ENCODE results near the gene EFHD2. TPM values are rescaled to one million over a fixed set of nuclear protein-coding genes. Genes with fewer than 3 reads are reported as not detected.
"Not testable (repeated sequence)": the region's sequence is repeated elsewhere in the genome, so short reads cannot be mapped to it uniquely, and the experiment has no call there.

The EFHD2 gene
- total RNA-seq, 1 donor from 2014 or later, result 100 TPM

DNA sequence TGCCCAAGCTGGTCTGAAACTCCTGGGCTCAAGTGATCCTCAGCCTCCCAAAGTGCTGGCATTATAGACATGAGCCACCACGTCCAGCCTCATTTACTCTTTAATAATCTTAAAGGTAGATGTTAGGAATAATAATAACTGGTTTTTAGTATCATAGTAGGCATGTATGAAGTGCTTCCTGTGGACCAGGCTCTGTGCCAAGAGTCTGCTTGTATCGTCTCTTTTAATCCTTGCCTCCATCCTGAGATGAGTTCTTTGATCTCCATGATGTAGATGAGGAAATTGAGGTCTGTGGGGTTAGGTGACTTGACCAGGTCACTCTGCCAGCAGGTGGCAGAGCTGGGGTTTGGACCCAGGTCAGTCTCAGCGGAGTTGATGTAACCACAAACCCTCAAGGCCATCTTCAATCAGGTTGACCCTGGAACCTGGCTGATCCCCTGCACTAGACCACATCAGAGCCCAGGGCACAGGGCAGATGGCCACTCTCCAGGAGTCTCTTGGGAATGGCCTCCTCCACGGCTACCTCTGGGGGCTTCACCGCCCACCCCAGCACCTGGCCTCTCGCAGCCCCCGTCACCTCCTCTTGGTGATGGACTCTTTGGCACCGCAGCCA, 11.3 kb downstream of the EFHD2 start:
- Mint-ChIP-seq H3K36me3 (ENCODE audit: low read depth) (peaks cover 15% of the 10 kb centered on the region), H3K4me3 (no peak overlapping the region), H3K9me3 (no peaks in the 10 kb centered on the region), H3K27ac (no peak overlapping the region), H3K27me3 (ENCODE audit: insufficient read depth) (no peaks in the 10 kb centered on the region), H3K4me1 (ENCODE audit: low read depth) (peaks cover 38% of the 10 kb centered on the region)
- intact Hi-C loops (cut with micrococcal nuclease), result no loop called here
- no peak for DNase-seq (ENCODE audit: low spot score)

DNA sequence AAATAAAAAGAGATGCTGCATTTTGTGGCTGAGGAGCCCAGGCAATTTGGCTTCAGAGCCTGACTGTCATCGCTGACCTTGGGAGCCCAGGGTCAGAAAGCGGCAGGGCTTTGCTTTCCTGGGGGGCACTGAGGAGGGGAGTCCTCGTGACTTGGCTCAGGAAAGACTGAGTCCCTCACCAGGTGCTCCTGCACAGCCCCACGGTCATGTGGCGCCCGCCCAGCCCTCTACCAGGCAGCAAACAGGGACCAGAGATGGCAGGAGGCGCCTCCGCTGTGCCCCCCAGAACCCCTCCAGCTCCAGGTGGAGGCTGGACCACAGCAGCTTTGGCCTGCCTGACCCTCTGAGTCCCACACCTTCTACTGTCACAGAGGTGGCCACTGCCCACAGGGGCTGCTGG, 13.2 kb downstream of the EFHD2 start:
- Mint-ChIP-seq H3K9me3 (no peaks in the 10 kb centered on the region), H3K27ac (no peak overlapping the region), H3K36me3 (ENCODE audit: low read depth) (peaks cover 26% of the 10 kb centered on the region), H3K4me3 (no peak overlapping the region), H3K27me3 (ENCODE audit: insufficient read depth) (no peaks in the 10 kb centered on the region), H3K4me1 (ENCODE audit: low read depth) (peaks cover 28% of the 10 kb centered on the region)
- intact Hi-C loops (cut with micrococcal nuclease), result no loop called here
- DNase-seq (ENCODE audit: low spot score), result no peak

DNA sequence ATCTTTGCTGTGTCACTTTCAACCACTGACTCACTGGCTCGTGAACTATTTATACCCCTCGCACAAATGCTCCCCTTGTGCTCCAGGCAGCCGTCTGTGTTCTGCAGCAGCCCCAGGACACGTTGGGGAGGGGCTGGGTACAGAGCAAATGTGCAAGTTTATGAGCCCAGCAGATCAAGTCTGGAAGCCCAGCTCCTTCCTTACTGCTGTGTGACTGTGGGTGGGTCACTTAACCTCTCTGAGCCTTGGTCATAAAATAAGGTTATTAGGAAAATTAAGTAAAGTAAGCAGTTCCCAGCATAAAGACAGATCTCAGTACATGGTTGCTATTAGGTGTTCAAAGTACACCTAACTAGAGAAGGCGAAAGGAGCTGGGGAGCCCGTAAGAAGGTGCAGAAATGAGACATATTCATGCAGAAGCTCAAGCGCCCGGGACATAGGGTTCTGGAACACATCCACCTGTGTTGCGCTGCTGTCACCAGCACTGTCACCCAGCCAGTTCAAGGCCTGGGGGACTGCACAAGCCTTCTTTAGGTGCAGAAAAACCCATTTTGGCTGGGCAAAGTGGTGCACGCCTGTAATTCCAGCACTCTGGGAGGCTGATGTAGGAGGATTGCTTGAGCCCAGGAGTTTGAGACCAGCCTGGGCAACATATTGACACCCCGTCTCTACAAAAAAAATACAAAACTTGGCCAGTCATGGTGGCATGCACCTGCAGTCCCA, 13.8 kb downstream of the EFHD2 start:
- H3K36me3 Mint-ChIP-seq (ENCODE audit: low read depth), result peaks cover 31% of the 10 kb centered on the region
- no peak overlapping the region for H3K4me3 Mint-ChIP-seq
- no peaks in the 10 kb centered on the region for H3K9me3 Mint-ChIP-seq
- no peak overlapping the region for H3K27ac Mint-ChIP-seq
- H3K4me1 Mint-ChIP-seq (ENCODE audit: low read depth), result peaks cover 26% of the 10 kb centered on the region
- DNase-seq (ENCODE audit: low spot score), result no peak
- intact Hi-C loops (cut with micrococcal nuclease), result no loop called here
- no peaks in the 10 kb centered on the region for H3K27me3 Mint-ChIP-seq (ENCODE audit: insufficient read depth)

DNA sequence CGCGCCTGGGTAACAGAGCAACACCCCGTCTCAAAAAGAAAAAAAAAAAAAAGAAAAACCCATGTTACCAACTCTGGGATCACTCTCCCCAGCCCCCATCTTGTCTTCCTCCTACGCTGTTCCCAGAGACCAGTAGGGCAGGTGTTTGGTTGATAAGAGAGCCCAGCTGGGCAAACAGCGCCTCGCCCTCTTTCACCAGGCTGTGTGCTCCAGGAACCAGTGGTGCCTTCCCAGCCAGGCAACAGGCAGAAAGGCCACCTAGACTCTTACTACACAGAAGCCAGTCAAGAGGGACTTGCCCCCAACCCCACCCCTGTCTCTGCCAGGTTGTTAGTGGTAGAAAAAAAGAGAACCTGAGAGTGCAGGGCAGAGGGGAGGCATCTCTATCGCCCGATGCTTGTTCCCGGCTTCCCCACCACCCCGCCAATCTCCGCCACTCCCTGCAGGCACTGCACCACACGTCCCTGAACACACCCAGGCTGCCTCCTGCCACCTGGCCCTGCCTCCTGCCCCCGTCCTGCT, 14.5 kb downstream of the EFHD2 start:
- Mint-ChIP-seq H3K9me3 (no peaks in the 10 kb centered on the region), H3K27me3 (ENCODE audit: insufficient read depth) (no peaks in the 10 kb centered on the region), H3K36me3 (ENCODE audit: low read depth) (peaks cover 29% of the 10 kb centered on the region), H3K4me3 (no peak overlapping the region), H3K27ac (peak overlapping the region; percentile 29), H3K4me1 (ENCODE audit: low read depth) (peaks cover 22% of the 10 kb centered on the region)
- intact Hi-C loops (cut with micrococcal nuclease), result no loop called here
- DNase-seq (ENCODE audit: low spot score), result no peak

DNA sequence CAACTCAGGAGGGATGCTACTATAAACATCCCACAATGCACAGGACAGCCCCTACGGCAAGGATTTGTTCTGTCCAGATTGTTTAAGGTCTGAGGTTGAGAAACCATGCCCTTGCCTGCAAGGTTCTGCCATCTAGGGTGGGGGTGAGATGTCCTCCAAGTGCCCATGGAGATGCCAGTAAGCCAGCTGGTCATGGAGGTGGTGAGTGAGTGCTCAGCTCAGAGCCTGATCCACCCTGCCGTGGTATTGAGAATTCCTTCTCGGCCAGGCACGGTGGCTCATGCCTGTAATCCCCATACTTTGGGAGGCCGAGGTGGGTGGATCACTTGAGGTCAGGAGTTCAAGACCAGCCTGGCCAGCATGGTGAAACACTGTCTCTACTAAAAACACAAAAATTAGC, 15.3 kb downstream of the EFHD2 start:
- Mint-ChIP-seq H3K4me3 (no peak overlapping the region), H3K27ac (no peak overlapping the region), H3K36me3 (ENCODE audit: low read depth) (peaks cover 26% of the 10 kb centered on the region), H3K9me3 (no peaks in the 10 kb centered on the region), H3K4me1 (ENCODE audit: low read depth) (peaks cover 18% of the 10 kb centered on the region), H3K27me3 (ENCODE audit: insufficient read depth) (no peaks in the 10 kb centered on the region)
- intact Hi-C loops (cut with micrococcal nuclease), result no loop called here
- no peak for DNase-seq (ENCODE audit: low spot score)

DNA sequence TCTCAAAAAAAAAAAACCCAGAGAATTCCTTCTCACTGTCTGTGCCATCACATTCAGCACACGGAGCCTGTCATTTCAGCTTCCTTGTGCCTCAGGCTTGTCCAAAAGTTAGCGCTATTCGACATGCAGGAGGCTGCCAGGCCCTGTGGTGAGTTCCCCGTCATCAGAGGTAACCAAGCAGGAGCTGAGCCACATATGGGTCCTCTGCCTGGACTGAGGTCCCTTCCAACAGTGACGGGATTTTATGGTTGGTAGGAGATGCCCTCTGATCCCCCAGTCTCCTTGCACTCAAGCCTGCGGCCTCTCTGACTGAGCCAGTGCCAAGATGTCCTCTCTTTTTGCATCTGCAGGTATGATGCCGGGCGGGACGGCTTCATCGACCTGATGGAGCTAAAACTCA, 15.8 kb downstream of the EFHD2 start:
- Mint-ChIP-seq H3K27me3 (ENCODE audit: insufficient read depth) (no peaks in the 10 kb centered on the region), H3K36me3 (ENCODE audit: low read depth) (peaks cover 26% of the 10 kb centered on the region), H3K4me3 (no peak overlapping the region), H3K4me1 (ENCODE audit: low read depth) (peaks cover 15% of the 10 kb centered on the region), H3K27ac (no peak overlapping the region), H3K9me3 (no peaks in the 10 kb centered on the region)
- DNase-seq (ENCODE audit: low spot score), result no peak
- intact Hi-C loops (cut with micrococcal nuclease), result no loop called here

DNA sequence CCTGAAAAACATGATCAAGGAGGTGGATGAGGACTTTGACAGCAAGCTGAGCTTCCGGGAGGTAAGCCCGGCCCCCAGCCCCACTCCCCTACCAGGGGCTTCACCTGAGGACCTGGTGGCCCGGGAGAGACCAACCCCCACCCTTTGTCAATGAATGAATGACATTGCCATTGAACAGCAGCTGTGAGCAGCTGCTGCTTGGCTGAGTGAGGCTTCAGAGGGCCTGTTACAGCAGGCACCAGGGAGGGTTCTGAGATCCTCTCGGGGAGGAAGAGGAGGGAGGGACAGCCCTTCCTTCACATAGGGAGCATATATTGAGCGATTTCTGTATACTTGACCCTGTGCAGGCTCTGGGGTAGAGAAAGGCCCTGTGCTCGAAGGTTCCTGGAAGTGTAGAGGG, 16.3 kb downstream of the EFHD2 start:
- Mint-ChIP-seq H3K9me3 (no peaks in the 10 kb centered on the region), H3K27ac (peak overlapping the region; percentile 52), H3K36me3 (ENCODE audit: low read depth) (peaks cover 23% of the 10 kb centered on the region), H3K27me3 (ENCODE audit: insufficient read depth) (no peaks in the 10 kb centered on the region), H3K4me3 (no peak overlapping the region), H3K4me1 (ENCODE audit: low read depth) (peaks cover 15% of the 10 kb centered on the region)
- intact Hi-C loops (cut with micrococcal nuclease), result no loop called here
- no peak for DNase-seq (ENCODE audit: low spot score)

DNA sequence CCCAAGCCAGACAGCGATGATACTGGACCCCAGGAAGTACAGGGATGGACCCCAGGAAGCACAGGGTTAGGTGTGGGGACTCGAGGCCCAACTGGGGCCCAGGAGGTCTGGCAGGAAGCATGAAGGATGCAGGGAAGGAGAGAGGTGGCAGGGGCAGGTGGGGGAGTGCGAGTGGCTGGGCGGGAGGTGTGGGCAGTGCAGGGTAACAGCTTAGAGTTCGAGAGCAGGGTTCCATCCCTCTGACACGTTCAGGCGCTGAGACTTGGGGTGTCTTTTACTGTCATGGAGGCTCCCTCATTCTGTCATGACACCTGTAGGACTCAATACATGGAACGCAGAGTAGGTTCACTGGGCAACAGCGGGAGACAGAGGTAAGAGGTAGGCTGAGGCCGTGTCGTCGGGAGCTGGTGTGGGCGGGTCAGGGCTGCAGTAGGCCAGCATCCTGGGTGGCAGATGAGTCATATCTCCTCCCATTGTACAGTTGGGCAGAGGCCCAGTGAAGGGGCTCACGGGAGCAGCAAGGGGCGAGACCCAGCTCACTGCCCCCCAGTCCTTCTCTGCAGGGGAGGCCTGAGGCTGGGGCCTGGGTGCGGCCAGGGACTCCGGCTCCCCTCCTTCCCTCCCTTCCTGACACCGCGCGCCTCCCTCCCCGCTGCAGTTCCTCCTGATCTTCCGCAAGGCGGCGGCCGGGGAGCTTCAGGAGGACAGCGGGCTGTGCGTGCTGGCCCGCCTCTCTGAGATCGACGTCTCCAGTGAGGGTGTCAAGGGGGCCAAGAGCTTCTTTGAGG, 17.0 kb downstream of the EFHD2 start:
- Mint-ChIP-seq H3K27me3 (ENCODE audit: insufficient read depth) (no peaks in the 10 kb centered on the region), H3K4me1 (ENCODE audit: low read depth) (peaks cover 15% of the 10 kb centered on the region), H3K4me3 (no peak overlapping the region), H3K27ac (peak overlapping the region; percentile 52), H3K36me3 (ENCODE audit: low read depth) (peaks cover 20% of the 10 kb centered on the region), H3K9me3 (no peaks in the 10 kb centered on the region)
- DNase-seq (ENCODE audit: low spot score), result no peak
- intact Hi-C loops (cut with micrococcal nuclease), result no loop called here

DNA sequence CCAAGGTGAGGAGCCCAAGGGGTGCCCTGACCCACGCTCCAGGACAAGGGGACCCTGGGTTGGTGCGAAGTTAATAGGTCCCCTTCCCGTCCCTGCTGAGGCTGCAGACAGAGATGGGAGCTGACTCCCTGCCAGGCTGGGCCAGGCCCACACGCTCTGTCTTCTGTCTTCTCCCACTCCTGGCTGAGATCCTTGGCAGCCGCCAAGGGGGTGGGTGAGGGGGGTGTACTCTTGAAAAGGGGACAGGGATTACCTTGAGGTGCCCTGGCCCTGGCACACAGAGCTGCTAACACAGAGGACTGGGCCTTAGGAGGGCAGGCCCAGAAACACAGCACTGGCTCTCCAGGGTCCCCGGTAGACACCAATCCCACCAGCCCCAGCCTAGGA, 17.6 kb downstream of the EFHD2 start:
- Mint-ChIP-seq H3K27ac (no peak overlapping the region), H3K9me3 (no peaks in the 10 kb centered on the region), H3K4me3 (no peak overlapping the region), H3K27me3 (ENCODE audit: insufficient read depth) (no peaks in the 10 kb centered on the region), H3K4me1 (ENCODE audit: low read depth) (peaks cover 15% of the 10 kb centered on the region), H3K36me3 (ENCODE audit: low read depth) (peaks cover 18% of the 10 kb centered on the region)
- intact Hi-C loops (cut with micrococcal nuclease), result no loop called here
- DNase-seq (ENCODE audit: low spot score), result no peak

DNA sequence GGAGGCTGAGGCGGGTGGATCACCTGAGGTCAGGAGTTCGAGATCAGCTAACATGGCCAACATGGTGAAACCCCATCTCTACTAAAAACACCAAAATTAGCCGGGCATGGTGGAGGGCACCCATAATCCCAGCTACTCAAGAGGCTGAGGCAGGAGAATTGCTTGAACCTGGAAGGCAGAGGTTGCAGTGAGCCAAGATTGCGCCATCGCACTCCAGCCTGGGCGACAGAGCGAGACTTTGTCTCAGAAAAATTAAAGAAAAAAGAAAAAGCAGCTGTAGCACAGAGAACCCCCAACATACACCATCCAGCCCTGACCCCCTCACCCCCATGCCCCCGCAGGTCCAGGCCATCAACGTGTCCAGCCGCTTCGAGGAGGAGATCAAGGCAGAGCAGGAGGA, 18.6 kb downstream of the EFHD2 start:
- H3K27me3 Mint-ChIP-seq (ENCODE audit: insufficient read depth); DNase-seq (ENCODE audit: low spot score); H3K4me3 Mint-ChIP-seq; H3K9me3 Mint-ChIP-seq; intact Hi-C loops (cut with micrococcal nuclease): not testable (repeated sequence)
- H3K27ac Mint-ChIP-seq, result peak overlapping the region; percentile 52
- H3K4me1 Mint-ChIP-seq (ENCODE audit: low read depth), result peaks cover 15% of the 10 kb centered on the region
- peaks cover 18% of the 10 kb centered on the region for H3K36me3 Mint-ChIP-seq (ENCODE audit: low read depth)

DNA sequence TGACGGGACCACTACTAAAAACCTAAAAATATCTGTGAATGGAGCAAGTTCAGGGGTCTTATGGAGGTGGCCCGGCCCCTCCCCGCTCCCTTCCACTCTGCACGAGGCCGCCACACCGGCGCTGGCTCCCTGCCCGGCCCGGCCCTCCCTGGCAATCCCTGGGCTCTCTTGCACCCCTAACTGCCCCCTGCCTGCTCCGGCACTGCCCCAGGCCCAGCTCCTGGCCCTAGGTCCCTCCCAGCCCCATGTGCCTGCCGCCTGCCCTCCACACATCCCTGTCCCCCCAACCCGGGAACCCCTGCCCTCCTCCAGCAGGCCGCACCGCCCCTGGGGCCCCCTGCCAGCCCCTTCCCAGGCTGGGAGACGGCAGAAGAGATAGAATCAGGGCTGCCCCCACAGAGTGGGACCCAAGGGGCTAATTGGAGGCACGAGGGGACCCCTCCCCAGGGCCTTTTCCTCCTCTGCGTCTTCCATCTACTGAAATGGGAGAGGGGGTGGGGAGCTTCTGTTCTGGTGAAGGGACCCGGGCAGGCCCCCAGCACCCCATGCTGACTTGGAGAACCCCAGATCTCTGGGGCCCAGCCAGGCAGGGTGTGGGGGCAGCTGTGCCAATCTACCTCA, 19.2 kb downstream of the EFHD2 start:
- Mint-ChIP-seq H3K36me3 (ENCODE audit: low read depth) (peaks cover 18% of the 10 kb centered on the region), H3K4me3 (no peak overlapping the region), H3K27me3 (ENCODE audit: insufficient read depth) (no peaks in the 10 kb centered on the region), H3K9me3 (no peaks in the 10 kb centered on the region), H3K27ac (no peak overlapping the region), H3K4me1 (ENCODE audit: low read depth) (peaks cover 15% of the 10 kb centered on the region)
- intact Hi-C loops (cut with micrococcal nuclease), result no loop called here
- no peak for DNase-seq (ENCODE audit: low spot score)

DNA sequence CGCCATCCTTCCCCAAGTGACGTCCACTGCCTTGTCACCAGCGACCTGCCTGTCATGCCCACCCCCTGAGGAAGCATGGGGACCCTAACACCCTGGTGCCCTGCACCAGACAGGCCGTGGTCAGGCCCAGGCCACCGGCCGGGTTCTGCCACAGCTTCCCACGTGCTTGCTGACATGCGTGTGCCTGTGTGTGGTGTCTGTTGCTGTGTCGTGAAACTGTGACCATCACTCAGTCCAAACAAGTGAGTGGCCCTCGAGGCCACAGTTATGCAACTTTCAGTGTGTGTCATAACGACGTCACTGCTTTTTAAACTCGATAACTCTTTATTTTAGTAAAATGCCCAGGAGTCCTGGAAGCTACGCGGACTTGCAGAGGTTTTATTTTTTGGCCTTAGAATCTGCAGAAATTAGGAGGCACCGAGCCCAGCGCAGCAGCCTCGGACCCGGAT, 20.0 kb downstream of the EFHD2 start:
- peaks cover 10% of the 10 kb centered on the region for H3K4me1 Mint-ChIP-seq (ENCODE audit: low read depth)
- no peak overlapping the region for H3K4me3 Mint-ChIP-seq
- no peaks in the 10 kb centered on the region for H3K9me3 Mint-ChIP-seq
- intact Hi-C loops (cut with micrococcal nuclease), result loop anchor here (2.0 to 5.0 kb wide), 3 partner anchors 21 to 302 kb away; partner anchors contain the start of gene EFHD2
- peaks cover 18% of the 10 kb centered on the region for H3K36me3 Mint-ChIP-seq (ENCODE audit: low read depth)
- no peaks in the 10 kb centered on the region for H3K27me3 Mint-ChIP-seq (ENCODE audit: insufficient read depth)
- peak overlapping the region; percentile 18 for H3K27ac Mint-ChIP-seq
- DNase-seq (ENCODE audit: low spot score), result no peak

Measured in activated T-helper 1 cell treated with anti-CD3 and anti-CD28 coated beads, Interleukin-12 subunit alpha, Interleukin-12 subunit beta, Interleukin-2, Interleukin-4 antibody, amounts not matched to agents 30 ng/mL and 10 ng/mL and 1 ng/mL, durations not matched to agents 14 hours and 24 hours and 36 hours (primary cell).